Hepatocyte (in vitro differentiated cells): ENCODE results near the gene FBXO33. TPM values are rescaled to one million over a fixed set of nuclear protein-coding genes. Genes with fewer than 3 reads are reported as not detected.

Experiments
- DNase-seq: peaks from one replicate; pipeline ENCODE4 v3.0.0-alpha.2; 2016; ENCODE audit warnings: low spot score
- H2AFZ ChIP-seq: fragments of 200-600 bp; sonication (generic); 2 replicates; pipeline ENCODE4 v1.6.0; 2016; ENCODE audit warnings: antibody characterized with exemption, mild to moderate bottlenecking
- H3K27ac ChIP-seq: fragments of 200-600 bp; sonication (generic); 2 replicates; pipeline ENCODE4 v1.5.1; 2016; ENCODE audit warnings: mild to moderate bottlenecking
- H3K27me3 ChIP-seq: fragments of 200-600 bp; sonication (generic); 2 replicates; pipeline ENCODE4 v1.6.1; 2016
- H3K36me3 ChIP-seq: fragments of 200-600 bp; sonication (generic); replicated peaks from 2 replicates; pipeline ENCODE4 v1.5.1; 2016; ENCODE audit warnings: low read depth; ENCODE audit not compliant: insufficient read depth
- H3K4me1 ChIP-seq: fragments of 200-600 bp; sonication (generic); 2 replicates; pipeline ENCODE4 v1.5.1; 2016; ENCODE audit warnings: mild to moderate bottlenecking, moderate library complexity; ENCODE audit not compliant: insufficient read depth
- H3K4me2 ChIP-seq: fragments of 200-600 bp; sonication (generic); 2 replicates; pipeline ENCODE4 v1.6.0; 2016
- H3K4me3 ChIP-seq: fragments of 200-600 bp; sonication (generic); 2 replicates; pipeline ENCODE4 v1.5.1; 2016; ENCODE audit warnings: mild to moderate bottlenecking
- H3K79me2 ChIP-seq: fragments of 200-600 bp; sonication (generic); 2 replicates; pipeline ENCODE4 v1.6.0; 2017; ENCODE audit warnings: mild to moderate bottlenecking
- H3K9me2 ChIP-seq: fragments of 200-600 bp; sonication (generic); replicated peaks from 2 replicates; pipeline ENCODE4 v1.6.0; 2017; ENCODE audit warnings: mild to moderate bottlenecking; ENCODE audit not compliant: insufficient read depth
- H3K9me3 ChIP-seq: fragments of 200-600 bp; sonication (generic); 2 replicates; pipeline ENCODE4 v1.5.1; 2016; ENCODE audit warnings: low read depth, mild to moderate bottlenecking
- H4K20me1 ChIP-seq: fragments of 200-600 bp; sonication (generic); 2 replicates; pipeline ENCODE4 v1.6.0; 2016; ENCODE audit warnings: mild to moderate bottlenecking; ENCODE audit not compliant: insufficient read depth, poor library complexity, severe bottlenecking
- CTCF ChIP-seq: fragments of 200-600 bp; sonication (generic); IDR thresholded peaks from 2 replicates; pipeline ENCODE4 v1.5.1; 2016; ENCODE audit warnings: antibody characterized with exemption, mild to moderate bottlenecking; ENCODE audit not compliant: poor library complexity
- EZH2 ChIP-seq: fragments of 200-600 bp; sonication (generic); IDR thresholded peaks from 2 replicates; pipeline ENCODE4 v1.6.1; 2016; ENCODE audit warnings: antibody characterized with exemption, mild to moderate bottlenecking, borderline replicate concordance
- EZH2phosphoT487 ChIP-seq: fragments of 200-600 bp; sonication (generic); IDR thresholded peaks from one replicate; pipeline ENCODE4 v1.6.1; 2018; ENCODE audit warnings: antibody characterized with exemption, mild to moderate bottlenecking, low read depth, moderate library complexity; ENCODE audit not compliant: unreplicated experiment, severe bottlenecking
- WGBS: methylation state at CpG from one replicate; pipeline ENCODE4 v1.1.6; 2016; ENCODE audit warnings: low lambda C conversion rate; ENCODE audit errors: missing lambda C conversion rate; 5-methylcytosine and 5-hydroxymethylcytosine counted together
- polyA plus RNA-seq: library from polyadenylated mRNA; unstranded; fragments of >200 nt; fragmentation: Nextera tagmentation; extraction: Ambion mirVana; gene quantifications from 2 replicates; pipeline ENCODE4 v1.2.1, GENCODE V29; 2016
- total RNA-seq: library from RNA; depleted of rRNA; stranded (reverse); fragments of >200 nt; gene quantifications from 2 replicates; pipeline ENCODE4 v1.2.3, GENCODE V29; 2014

Gene FBXO33
- total and polyA plus RNA-seq, 2 experiments from 2014 or later: 12.0 to 19.4 TPM

- TF ChIP-seq EZH2phosphoT487: no peak
- TF ChIP-seq CTCF: no peak
- no peak for TF ChIP-seq EZH2
- Histone ChIP-seq H4K20me1 (peaks cover 14% of the 10 kb centered on the region), H3K27ac (peak overlapping the region; percentile 96), H3K27me3 (no peaks in the 10 kb centered on the region), H2AFZ (peak overlapping the region; percentile 70), H3K36me3 (no peaks in the 10 kb centered on the region), H3K79me2 (peaks cover 32% of the 10 kb centered on the region), H3K9me2 (no peaks in the 10 kb centered on the region), H3K9me3 (no peaks in the 10 kb centered on the region), H3K4me3 (peak overlapping the region; percentile 15), H3K4me1 (peaks cover 15% of the 10 kb centered on the region), H3K4me2 (peak overlapping the region; percentile 73)
- WGBS: 6% methylated on average over 8 of the region's 8 CpGs
- DNase-seq: no peak
These were observed 1.2 kb upstream of the FBXO33 start for GRCh38 chr14:39433452-39433813.

- Histone ChIP-seq H3K27ac (peak overlapping the region; percentile 96), H2AFZ (peak overlapping the region; percentile 70), H3K4me1 (peaks cover 15% of the 10 kb centered on the region), H3K79me2 (peaks cover 38% of the 10 kb centered on the region), H4K20me1 (peaks cover 14% of the 10 kb centered on the region), H3K4me2 (peak overlapping the region; percentile 73), H3K36me3 (no peaks in the 10 kb centered on the region), H3K9me2 (no peaks in the 10 kb centered on the region), H3K9me3 (no peaks in the 10 kb centered on the region), H3K4me3 (peak overlapping the region; percentile 43), H3K27me3 (no peaks in the 10 kb centered on the region)
- peak; percentile 95 for DNase-seq
- under 1% methylated on average over 36 of the region's 38 CpGs for WGBS
- TF ChIP-seq EZH2 (no peak), CTCF (peak; percentile 26), EZH2phosphoT487 (no peak)
These were observed 602 bp upstream of the FBXO33 start for GRCh38 chr14:39432619-39433451.

- H3K4me1 ChIP-seq: peaks cover 15% of the 10 kb centered on the region
- H3K36me3 ChIP-seq: no peaks in the 10 kb centered on the region
- peaks cover 14% of the 10 kb centered on the region for H4K20me1 ChIP-seq
- H3K9me3 ChIP-seq: no peaks in the 10 kb centered on the region
- peak overlapping the region; percentile 98 for H3K27ac ChIP-seq
- DNase-seq: peak; percentile 70
- 0% methylated on average over 44 of the region's 81 CpGs for WGBS
- TF ChIP-seq EZH2 (no peak), EZH2phosphoT487 (no peak), CTCF (no peak)
- peaks cover 50% of the 10 kb centered on the region for H3K79me2 ChIP-seq
- peak overlapping the region; percentile 92 for H3K4me3 ChIP-seq
- peak overlapping the region; percentile 93 for H3K4me2 ChIP-seq
- H2AFZ ChIP-seq: peak overlapping the region; percentile 47
- no peaks in the 10 kb centered on the region for H3K27me3 ChIP-seq
- no peaks in the 10 kb centered on the region for H3K9me2 ChIP-seq
These were observed 636 bp downstream of the FBXO33 start for GRCh38 chr14:39431416-39432178.
